ENCODE measurements around the gene ZKSCAN8.

DNA sequence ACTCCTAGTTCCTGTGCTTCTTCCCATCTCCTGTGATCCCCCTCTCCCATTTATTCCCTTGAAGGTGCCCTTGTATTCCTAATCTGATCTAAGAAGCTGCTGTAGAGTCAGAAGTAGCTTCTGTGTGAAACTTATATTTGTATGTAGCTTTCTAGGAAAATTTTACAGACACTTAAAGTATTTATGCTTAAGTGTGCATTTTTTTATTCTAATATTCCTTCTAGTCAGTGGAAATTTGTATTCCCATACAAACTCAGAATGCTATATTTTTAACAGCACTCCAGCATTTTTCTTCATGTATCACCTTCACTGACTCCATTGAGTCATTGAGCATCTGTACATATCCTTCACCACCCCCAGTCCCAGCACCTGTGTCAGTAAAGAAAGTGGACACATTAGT lies 12.7 kb downstream of the ZKSCAN8 start:
- TF ChIP-seq, protein P1, sequence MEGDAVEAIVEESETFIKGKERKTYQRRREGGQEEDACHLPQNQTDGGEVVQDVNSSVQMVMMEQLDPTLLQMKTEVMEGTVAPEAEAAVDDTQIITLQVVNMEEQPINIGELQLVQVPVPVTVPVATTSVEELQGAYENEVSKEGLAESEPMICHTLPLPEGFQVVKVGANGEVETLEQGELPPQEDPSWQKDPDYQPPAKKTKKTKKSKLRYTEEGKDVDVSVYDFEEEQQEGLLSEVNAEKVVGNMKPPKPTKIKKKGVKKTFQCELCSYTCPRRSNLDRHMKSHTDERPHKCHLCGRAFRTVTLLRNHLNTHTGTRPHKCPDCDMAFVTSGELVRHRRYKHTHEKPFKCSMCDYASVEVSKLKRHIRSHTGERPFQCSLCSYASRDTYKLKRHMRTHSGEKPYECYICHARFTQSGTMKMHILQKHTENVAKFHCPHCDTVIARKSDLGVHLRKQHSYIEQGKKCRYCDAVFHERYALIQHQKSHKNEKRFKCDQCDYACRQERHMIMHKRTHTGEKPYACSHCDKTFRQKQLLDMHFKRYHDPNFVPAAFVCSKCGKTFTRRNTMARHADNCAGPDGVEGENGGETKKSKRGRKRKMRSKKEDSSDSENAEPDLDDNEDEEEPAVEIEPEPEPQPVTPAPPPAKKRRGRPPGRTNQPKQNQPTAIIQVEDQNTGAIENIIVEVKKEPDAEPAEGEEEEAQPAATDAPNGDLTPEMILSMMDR (IDR thresholded peaks at IDR 0.05) = no peak
- TF ChIP-seq POLR2A (IDR thresholded peaks at IDR 0.05) = no peak
